Mucosa of descending colon (tissue), 3 donors: ENCODE data around the gene CBS. TPM values are rescaled to one million over a fixed set of nuclear protein-coding genes. Genes with fewer than 3 reads are reported as not detected.
A peak's percentile ranks its signal among the peaks of the same experiment; 100 is the strongest.
"Not testable (repeated sequence)": the region's sequence is repeated elsewhere in the genome, so short reads cannot be mapped to it uniquely, and the experiment has no call there.

Source experiments
- ATAC-seq: fragments of 200-7000 bp; cut with Tn5 transposase; one replicate; pipeline ENCODE4 v1.9.1; 2020; ENCODE audit warnings: mild to moderate bottlenecking, moderate library complexity
- DNase-seq, 3 donors: peaks; one replicate each; pipeline ENCODE4 v3.0.0-alpha.2; 2020
- H3K36me3 ChIP-seq: fragments of 200-600 bp; one replicate; pipeline ENCODE4 v1.8.0; 2021; ENCODE audit warnings: low read depth, mild to moderate bottlenecking
- H3K4me1 ChIP-seq: fragments of 200-600 bp; one replicate; pipeline ENCODE4 v1.8.0; 2021; ENCODE audit warnings: low read depth, mild to moderate bottlenecking
- H3K4me3 ChIP-seq: fragments of 200-600 bp; one replicate; pipeline ENCODE4 v1.8.0; 2021; ENCODE audit warnings: mild to moderate bottlenecking
- H3K9me3 ChIP-seq: fragments of 200-600 bp; one replicate; pipeline ENCODE4 v1.8.0; 2021; ENCODE audit warnings: mild to moderate bottlenecking
- intact Hi-C, 2 donors: fragments of 100-400 bp; cut with DNase I in 1 of 2; cut with micrococcal nuclease in 1 of 2; formaldehyde crosslinking; loops; one replicate each; pipeline versions ENCODE4 v1.11.0 to v1.11.1; 2022; cut with DNase I, micrococcal nuclease
- total RNA-seq, 3 donors: library from RNA; stranded (reverse); fragmentation: NEBNext Ultra II Directional in 2 of 3; extraction: Animal tissue kit (Norgen Biotek cat#: 25700) in 2 of 3; gene quantifications; one replicate each; pipeline versions ENCODE4 v1.2.1 to v1.2.4, GENCODE V29; 2021 to 2023
- donor health status: DM: no; HTN: no; CAD: no; lungs with moderate emphysema.
- donor health status: DM: no; HTN: no; CAD: no.
- donor health status: DM: no; HTN: yes; CAD: no.

Gene CBS
- total RNA-seq, 3 donors from 2014 or later, result 4.5 to 5.8 (median 4.6) TPM

DNA sequence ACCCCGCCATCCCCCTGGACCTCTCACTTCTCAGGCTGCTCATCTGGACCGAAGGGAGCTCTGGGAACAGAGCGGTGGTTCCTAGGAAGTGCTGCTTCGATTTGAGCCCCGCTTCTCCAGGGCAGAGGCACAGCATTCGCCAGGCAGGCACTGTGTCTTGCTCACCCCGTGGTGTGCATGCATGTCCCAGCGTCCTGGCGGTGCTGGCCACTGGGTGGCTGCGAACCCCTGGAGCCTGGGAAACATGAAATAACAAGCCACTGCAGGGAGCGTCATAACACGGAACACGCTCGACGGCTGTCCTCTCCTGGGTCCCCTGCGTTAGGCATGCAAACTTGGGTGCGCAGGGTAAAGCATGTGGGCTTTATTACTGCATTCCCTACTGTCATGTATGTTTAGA lies 13.8 kb upstream of the CBS start:
- H3K9me3 ChIP-seq, intact Hi-C loops, H3K4me1 ChIP-seq, DNase-seq, H3K4me3 ChIP-seq, H3K36me3 ChIP-seq, ATAC-seq: not testable (repeated sequence)

DNA sequence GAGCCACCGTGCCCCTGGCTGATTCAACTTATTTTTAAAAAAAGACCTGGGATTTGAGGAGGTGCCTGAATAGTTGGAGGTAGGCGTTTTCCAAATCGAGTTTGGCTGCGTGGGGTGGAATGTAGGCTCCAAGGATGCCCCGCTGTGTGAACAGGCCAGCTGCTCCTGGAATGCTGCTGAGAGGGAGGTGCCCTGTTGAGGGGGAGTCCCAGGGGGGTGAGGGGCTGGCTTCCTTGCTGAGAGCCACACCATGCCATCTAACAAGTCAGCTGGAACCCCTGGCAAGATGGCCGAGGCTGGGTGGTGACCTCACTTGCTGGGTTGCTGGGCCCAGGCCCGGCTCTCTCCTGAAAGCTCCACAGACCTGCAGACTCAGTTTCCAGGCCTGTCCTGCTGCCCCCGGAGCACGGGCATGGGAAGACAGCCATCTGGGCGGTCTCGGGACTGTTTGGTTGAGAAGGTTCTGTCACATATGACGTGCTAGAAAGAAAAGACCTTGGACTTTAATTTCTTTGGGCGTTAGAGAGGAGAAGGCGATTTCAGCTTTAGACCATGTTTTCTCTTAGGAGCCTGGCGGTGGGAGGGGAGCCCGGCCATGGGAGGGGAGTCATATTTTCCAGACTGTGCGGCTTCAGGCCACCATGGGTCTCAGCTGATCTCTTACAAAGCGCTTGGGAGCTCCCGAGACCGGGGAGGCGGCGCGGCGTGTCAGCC lies 7.1 kb upstream of the CBS start:
- H3K4me3 ChIP-seq, H3K9me3 ChIP-seq, H3K36me3 ChIP-seq, intact Hi-C loops, DNase-seq, ATAC-seq, H3K4me1 ChIP-seq: not testable (repeated sequence)

DNA sequence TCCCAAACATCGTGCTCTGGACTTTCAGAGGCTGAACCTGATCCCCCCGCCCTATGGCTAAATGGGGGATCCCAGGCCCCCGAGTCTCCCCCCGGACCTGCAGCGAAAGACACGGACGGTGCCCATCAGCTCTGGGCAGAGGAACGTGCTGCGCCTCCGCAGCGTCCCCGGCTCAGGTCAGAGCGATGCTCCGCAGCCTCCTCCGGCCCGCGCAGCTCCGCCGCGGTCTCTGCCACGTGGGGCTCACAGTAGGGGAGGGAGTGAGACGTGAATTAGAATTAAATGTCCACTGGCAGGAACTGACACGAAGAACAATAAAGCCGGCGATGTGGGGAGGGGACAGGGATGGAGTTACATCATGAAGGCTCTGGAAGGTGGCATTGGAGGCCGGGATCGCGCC lies 1.0 kb upstream of the CBS start:
- H3K4me3 ChIP-seq, H3K9me3 ChIP-seq, ATAC-seq, intact Hi-C loops, DNase-seq, H3K4me1 ChIP-seq, H3K36me3 ChIP-seq: not testable (repeated sequence)

DNA sequence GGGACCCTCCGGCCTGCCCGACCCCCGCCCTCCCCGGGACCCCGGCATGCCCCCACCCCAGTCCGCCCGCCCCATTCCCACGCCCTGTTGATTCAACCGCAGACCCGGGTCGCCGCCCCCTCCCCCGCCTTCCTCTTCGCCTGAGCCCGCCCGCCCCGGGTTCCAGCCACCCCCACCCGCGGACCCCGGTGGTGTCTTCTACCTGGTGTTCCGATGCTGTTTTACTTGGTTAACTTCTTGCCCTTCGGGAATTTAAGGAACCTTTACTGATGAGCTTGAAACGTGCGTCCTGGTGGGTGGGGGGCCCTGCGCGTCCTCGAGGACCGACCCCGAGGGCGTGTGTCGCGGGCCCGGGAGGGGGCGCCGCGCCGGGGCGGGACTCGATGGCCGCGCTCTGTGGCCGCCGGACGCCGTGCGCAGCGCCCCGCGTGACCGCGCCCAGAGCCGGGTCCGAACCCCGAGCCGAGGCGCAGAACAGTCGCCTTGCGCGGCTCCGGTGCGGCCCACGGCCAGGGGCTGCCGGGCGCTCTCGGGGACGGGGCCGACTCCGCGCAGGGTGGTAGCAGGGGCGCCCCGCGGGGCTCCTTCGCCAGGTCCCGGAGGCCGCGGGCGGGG lies 495 bp upstream of the CBS start:
- H3K9me3 ChIP-seq, DNase-seq, ATAC-seq, H3K36me3 ChIP-seq, intact Hi-C loops, H3K4me1 ChIP-seq, H3K4me3 ChIP-seq: not testable (repeated sequence)

DNA sequence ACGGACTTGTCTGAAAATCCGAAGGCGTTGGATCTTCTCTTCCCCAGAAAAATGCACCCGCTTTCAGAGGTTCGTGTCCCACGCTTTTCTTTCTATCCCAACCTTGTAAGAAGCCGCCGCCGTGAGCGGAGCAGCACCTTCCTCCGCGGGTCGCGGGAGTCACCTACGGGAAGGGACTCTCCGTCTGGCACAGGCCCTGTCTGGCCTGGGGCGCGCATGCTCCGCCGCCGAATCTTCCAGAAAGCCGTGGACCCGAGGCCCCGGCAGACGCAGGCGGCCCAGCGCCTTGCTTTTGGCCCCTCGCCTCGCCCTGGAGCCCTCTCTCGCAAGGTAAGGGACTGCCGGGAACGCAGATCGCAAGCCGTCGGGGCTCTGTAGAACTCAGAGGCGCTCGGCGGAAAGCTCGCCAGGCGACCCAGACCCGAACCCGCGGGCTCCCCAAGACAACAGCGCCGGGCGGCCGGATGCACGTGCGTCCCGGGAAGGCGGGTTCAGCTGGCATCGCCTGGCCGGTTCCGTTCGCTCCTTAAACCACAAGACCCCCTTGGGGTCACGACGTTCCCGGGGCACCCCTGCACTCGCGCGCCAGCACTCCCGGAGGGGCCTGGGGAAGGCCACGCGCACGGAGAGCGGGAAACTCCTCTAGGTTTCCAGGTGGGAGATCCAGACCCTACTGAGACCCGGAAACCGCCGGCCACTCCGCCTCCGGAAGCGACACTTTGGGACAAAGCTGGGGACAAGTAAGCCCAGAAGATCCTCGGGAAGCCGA lies 1.1 kb downstream of the CBS start:
- H3K9me3 ChIP-seq, intact Hi-C loops, DNase-seq, H3K36me3 ChIP-seq, H3K4me1 ChIP-seq, H3K4me3 ChIP-seq: not testable (repeated sequence)
- peak; percentile 51 for ATAC-seq

DNA sequence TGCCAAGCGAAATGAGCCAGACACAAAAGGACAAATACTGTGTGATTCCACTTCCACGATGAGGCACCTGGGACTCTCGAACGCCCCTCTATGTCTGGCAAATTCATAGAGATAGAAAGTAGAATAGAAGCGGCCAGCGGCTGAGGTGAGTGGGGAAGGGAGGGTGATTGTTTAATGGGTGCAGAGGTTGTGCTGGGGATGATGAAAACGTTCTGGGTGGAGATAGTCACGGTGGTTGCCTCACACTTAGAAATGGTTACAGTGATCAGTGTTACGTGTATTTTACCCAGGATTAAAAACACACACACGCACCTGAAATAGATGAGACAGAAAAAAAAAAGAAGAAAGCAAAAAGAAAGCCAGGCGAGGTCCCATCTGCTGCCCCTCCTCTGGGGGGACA lies 2.9 kb downstream of the CBS start:
- DNase-seq, H3K9me3 ChIP-seq, H3K4me3 ChIP-seq, ATAC-seq, H3K4me1 ChIP-seq, intact Hi-C loops, H3K36me3 ChIP-seq: not testable (repeated sequence)

DNA sequence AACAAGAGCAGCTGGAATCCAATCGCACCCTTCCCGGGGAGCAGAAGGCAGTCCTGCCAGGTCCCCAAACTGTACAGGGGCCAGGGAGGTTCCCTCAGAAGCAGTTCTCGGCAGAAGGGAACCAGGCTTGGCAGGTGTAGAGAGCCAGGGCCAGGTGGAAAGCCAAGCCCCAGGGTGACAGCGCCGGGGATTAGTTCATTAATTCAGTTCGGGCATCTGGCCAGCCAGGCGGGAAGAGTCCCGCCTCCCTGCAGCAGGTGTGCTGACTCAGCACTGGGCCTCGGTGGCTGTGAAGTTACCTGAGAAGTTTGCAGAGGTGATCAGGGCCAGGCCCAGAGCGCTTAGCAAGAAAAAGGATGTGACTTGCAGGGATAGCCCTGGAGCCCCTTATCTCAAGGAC lies 6.0 kb downstream of the CBS start:
- H3K36me3 ChIP-seq, intact Hi-C loops, DNase-seq, H3K4me3 ChIP-seq, H3K9me3 ChIP-seq, H3K4me1 ChIP-seq: not testable (repeated sequence)
- ATAC-seq, result peak; percentile 65

DNA sequence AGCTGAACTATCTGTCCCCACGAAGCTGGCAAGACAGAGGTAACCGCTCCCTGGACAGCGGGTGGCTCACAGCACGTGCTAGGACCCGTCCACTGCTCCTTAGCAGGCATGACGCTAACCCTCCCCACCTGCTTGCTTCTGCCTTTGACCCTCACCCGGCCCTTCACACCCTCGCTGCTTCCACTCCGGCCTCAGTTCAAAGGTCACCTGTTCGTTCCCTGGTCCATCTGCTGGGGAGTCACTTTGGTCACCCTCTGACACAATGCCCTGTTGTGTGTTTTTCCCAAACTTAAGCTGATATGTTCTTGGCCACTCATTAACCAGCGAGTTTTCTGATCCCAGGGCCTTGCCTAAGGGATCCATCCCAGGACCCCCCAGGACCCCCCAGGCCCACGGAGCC lies 7.6 kb downstream of the CBS start:
- H3K9me3 ChIP-seq, DNase-seq, H3K36me3 ChIP-seq, H3K4me1 ChIP-seq, ATAC-seq, H3K4me3 ChIP-seq, intact Hi-C loops: not testable (repeated sequence)

DNA sequence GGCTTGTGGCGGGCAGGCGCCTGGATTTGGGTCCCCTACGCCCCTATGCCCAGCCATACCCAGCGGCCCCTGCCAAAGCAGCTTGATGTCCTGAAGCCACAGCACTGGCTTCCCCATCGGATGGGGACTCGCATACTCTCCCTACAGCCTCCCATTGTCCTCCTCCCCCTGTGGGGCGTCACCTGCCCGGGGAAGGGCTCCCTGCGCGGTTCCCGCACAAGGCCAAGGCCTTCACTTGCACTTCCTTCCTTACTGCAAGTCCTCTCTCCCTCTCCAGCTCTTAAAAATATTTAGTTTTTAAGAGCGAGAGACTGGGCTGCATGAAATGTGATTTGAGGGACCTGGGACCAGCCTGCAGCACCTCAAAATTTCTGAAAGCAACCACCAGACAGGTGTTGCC lies 8.9 kb downstream of the CBS start:
- ATAC-seq, H3K4me1 ChIP-seq, intact Hi-C loops, H3K36me3 ChIP-seq, H3K4me3 ChIP-seq, H3K9me3 ChIP-seq: not testable (repeated sequence)
- DNase-seq, result peak in 1 of 3 donors; percentile 32

DNA sequence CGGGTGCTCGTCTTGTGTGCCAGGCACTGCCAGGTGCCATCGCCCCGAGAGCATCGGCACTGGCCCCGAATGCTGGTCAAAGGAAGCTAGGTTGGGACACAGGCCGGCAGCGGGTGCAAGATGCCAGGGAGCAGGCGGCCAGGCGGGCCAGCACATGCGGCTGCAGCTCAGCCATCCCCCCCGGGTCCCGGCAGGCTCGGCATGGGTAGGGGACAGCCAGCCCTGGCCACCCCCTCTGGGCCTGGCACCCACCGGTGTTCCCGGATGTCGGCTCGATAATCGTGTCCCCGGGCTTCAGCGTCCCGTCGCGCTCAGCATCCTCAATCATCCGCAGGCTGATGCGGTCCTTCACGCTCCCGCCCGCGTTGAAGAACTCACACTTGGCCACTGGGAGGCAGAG lies 9.6 kb downstream of the CBS start:
- H3K4me3 ChIP-seq, H3K36me3 ChIP-seq, H3K9me3 ChIP-seq, intact Hi-C loops, ATAC-seq, H3K4me1 ChIP-seq: not testable (repeated sequence)
- DNase-seq, result peak in 1 of 3 donors; percentile 40

DNA sequence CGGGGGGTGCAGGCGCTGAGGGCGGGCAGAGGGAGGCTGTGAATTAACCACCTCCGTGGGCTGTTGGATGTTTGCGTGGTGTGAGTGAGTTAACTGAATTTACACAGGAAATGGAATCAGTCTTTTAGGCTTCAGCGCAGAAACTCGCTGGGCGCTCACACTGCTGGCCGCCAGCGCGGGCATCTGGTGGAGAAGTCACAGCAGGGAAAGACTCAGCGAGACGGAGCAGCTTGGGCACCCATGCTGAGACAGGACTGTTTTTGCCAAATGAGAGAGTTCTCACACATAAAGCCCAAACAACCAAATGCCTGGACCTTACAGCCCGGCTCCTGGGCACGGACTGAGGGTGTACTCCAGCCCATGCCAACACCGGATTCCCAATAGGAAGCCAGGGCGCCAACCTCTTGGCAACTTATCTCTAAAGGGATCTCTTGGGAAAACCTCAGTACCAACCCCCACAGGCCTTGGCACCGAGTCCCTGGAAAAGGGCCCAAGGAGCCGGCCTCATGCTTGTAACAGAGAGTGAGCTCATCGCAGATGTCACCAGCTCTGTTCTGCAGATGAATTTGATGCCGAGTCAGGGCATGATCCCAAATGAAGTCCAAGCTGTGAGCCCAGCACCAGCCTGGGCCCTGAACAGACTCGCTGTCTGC lies 11.2 kb downstream of the CBS start:
- H3K4me1 ChIP-seq, H3K9me3 ChIP-seq, H3K4me3 ChIP-seq, H3K36me3 ChIP-seq, DNase-seq, ATAC-seq, intact Hi-C loops: not testable (repeated sequence)

DNA sequence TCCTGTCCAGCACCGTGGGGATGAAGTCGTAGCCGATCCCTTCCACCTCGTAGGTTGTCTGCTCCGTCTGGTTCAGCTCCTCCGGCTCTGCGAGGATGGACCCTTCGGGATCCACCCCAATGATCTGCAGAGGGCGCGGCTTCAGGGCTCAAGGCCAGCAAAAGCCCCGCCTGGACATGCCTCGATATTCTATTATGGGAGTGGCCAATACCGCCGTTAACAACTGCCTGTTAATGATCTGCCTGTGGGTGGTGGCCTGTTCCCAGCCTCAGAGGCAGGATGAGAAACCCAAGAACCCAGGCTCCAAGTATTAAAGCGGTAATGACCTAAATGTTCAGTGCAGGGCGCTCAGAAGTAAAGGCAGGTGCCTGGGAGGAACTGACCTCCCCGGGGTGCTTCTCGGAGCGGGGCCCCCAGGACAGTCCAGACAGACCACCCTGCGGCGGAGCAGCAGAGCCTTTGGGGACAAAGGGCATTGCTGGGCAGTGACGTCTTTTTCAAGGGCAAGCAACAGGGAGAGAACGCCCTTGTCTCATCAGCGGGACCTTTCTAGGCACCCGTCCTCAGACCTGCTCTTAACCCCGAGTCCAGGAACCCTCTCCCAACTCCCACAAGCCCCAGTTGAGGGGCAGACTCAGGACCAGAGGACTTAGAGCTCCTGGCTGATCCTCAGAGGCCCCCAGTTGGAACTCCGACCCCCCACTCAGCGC lies 12.5 kb downstream of the CBS start:
- H3K9me3 ChIP-seq, intact Hi-C loops, H3K4me3 ChIP-seq, H3K36me3 ChIP-seq, H3K4me1 ChIP-seq: not testable (repeated sequence)
- ATAC-seq, result peak; percentile 87
- DNase-seq, result peak in 1 of 3 donors; percentile 8

DNA sequence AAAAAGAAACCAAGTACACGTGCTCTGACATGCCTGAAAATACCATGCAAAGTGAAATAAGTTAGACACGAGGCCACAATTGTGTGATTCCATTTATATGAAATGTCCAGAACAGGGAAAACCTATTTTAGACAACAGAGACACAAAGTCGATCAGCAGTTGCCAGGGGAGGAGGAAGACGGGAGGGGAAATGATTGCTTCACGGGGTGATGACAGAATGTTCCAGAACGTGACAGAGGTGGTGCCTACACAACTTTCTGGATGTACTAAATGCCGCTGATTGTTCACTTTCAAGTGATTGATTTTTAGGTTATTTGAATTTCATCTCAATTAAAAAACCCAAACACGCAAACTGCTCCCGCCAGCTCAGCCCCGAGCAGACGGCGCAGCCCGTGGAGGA lies 22.5 kb downstream of the CBS start:
- DNase-seq, intact Hi-C loops, H3K9me3 ChIP-seq, H3K4me3 ChIP-seq, H3K36me3 ChIP-seq, H3K4me1 ChIP-seq, ATAC-seq: not testable (repeated sequence)
